PC-9 (cell line): ENCODE results near the gene USH1C.

Source experiments
- CTCF ChIP-seq: fragments of 200-600 bp; sonication (generic); conservative IDR thresholded peaks from 2 replicates; pipeline ENCODE4 v1.6.1; 2017; ENCODE audit warnings: mixed run types, antibody characterized with exemption, mild to moderate bottlenecking, moderate library complexity
- EZH2 ChIP-seq: fragments of 200-600 bp; sonication (generic); IDR thresholded peaks from 2 replicates; pipeline ENCODE4 v1.8.0; 2017; ENCODE audit warnings: antibody characterized with exemption, low read depth

DNA sequence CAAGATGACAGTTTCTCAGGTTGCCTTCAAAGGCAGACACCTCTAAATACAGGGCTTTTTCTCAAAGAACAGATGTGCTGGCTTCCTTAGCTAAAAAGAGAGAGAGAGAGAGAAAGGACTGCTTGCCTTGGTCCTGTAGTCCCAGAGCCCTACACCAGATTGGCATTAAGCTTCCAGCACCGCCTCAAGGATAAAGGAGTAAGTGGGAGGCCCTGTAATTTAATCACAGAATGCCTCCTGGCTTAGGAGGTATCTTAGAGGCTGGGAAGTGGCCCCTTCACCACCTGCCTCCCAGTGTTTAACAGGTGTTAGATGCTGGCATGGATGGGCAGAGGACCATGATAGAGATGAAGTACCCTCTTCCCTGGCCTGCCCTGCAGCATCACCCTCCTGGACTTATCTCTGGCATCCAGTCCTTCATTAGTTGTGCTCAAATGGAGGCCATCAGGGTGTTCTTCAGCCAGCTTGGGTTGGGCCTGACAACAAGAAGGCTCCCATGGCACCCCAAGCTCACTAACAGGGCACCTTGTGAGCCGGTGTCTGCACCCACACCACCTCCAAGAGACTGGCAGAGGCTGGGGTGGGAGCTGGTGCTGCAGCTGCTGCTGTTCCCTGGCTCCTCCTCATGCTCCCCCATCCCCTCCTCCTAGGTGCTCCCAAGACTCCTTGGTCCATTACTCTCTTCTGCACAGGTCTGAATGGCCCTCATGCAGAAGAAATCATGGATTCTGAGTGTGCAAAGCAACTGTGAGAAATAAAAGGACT, 100.1 kb downstream of the USH1C start:
- TF ChIP-seq CTCF (no peak), EZH2 (no peak)
